Measurements from ENCODE around the gene WDR45B.
A peak's percentile ranks its signal among the peaks of the same experiment; 100 is the strongest.

GRCh38 chr17:82615084-82616020, 32.9 kb downstream of the WDR45B start:
- TF ChIP-seq CTCF (IDR thresholded peaks at IDR 0.05) (peak; percentile 38), ELF1 (IDR thresholded peaks at IDR 0.05) (no peak), EP300 (IDR thresholded peaks at IDR 0.05; ENCODE audit: borderline replicate concordance in 1 of 2, low read depth in 1 of 2, low read length in 1 of 2) (no peak)

Measured in SK-N-SH (cell line).